ACC112 (cell line): Measurements from ENCODE around the gene ZNF219.
"Not testable (repeated sequence)": the region's sequence is repeated elsewhere in the genome, so short reads cannot be mapped to it uniquely, and the experiment has no call there.

ENCODE experiments used
- H2AFZ ChIP-seq: fragments of 200-600 bp; sonication (generic); one replicate; pipeline ENCODE4 v1.6.0; 2017; ENCODE audit warnings: antibody characterized with exemption, low read length; ENCODE audit not compliant: unreplicated experiment
- H3K27ac ChIP-seq: fragments of 200-600 bp; sonication (generic); 2 replicates; pipeline ENCODE4 v1.5.1; 2014; ENCODE audit warnings: low read depth, mild to moderate bottlenecking, antibody characterized with exemption, low read length, moderate library complexity
- H3K27me3 ChIP-seq: fragments of 200-600 bp; sonication (generic); 2 replicates; pipeline ENCODE4 v1.6.1; 2014; ENCODE audit warnings: mild to moderate bottlenecking, antibody characterized with exemption, low read length, moderate library complexity, mixed read lengths; ENCODE audit not compliant: insufficient read depth
- H3K36me3 ChIP-seq: fragments of 200-600 bp; sonication (generic); 2 replicates; pipeline ENCODE4 v1.6.1; 2016; ENCODE audit warnings: mild to moderate bottlenecking, antibody characterized with exemption, low read length, moderate library complexity, mixed read lengths; ENCODE audit not compliant: insufficient read depth
- H3K4me1 ChIP-seq: fragments of 200-600 bp; sonication (generic); one replicate; pipeline ENCODE4 v1.6.1; 2016; ENCODE audit warnings: low read length, mixed read lengths; ENCODE audit not compliant: insufficient read depth, unreplicated experiment, control insufficient read depth
- H3K4me3 ChIP-seq: fragments of 200-600 bp; sonication (generic); 2 replicates; pipeline ENCODE4 v1.5.1; 2014; ENCODE audit warnings: mild to moderate bottlenecking, low read depth, low read length
- H3K79me2 ChIP-seq: fragments of 200-600 bp; sonication (generic); one replicate; pipeline ENCODE4 v1.6.0; 2016; ENCODE audit warnings: low read length; ENCODE audit not compliant: control insufficient read depth, unreplicated experiment, insufficient read depth

ZNF219 gene

DNA sequence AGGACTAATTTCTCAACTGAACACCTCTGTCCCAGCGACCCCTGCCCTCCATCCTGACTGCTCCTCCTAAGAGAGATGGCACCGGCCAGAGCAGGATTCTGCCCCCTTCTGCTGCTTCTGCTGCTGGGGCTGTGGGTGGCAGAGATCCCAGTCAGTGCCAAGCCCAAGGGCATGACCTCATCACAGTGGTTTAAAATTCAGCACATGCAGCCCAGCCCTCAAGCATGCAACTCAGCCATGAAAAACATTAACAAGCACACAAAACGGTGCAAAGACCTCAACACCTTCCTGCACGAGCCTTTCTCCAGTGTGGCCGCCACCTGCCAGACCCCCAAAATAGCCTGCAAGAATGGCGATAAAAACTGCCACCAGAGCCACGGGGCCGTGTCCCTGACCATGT, 55.5 kb downstream of the ZNF219 start:
- peaks cover 10% of the 10 kb centered on the region for H3K4me1 ChIP-seq
- no peak overlapping the region for H3K27ac ChIP-seq

DNA sequence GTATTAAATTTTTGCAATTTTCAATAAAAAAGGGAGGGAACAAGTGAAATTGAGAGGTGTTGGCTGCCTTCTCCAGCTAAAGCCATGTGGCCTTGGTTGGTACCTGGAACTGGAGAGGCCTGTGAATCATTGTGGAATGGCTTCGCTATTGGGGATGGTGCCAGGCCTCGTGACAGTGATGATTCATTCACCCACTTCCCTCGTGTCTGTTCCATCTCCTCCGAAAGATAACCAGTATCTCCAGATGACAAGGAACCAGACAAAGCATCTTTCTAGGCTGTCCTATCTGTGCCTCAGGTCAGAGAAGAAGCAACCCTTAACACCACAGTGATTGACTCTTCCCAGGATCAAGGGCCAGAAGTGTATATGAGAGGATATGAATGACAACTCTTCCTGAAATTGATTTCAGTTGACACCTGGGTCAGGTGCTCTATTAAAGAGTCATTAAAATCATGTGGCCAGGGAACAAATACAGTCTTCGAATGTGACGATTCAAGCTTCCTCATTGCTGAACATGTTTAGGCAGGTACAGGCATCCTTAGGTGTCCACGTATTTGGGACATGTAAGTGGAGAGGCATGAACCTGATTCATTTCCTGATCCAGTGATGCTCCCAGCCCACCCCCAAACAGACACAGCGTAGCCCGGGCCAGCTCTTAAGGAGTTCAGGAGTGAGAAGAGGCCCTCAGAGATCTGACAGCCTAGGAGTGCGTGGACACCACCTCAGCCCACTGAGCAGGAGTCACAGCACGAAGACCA, 56.6 kb downstream of the ZNF219 start, which contains the start of gene RNASE7:
RNASE7 (plus strand) TSS at position 687 of the 758 bp plus-strand sequence. CDS start 631 bp downstream, outside the sequence.
- Histone ChIP-seq H3K4me3 (no peak within 1 kb of the TSS), H3K36me3 (no peaks in the 10 kb centered on the region), H3K27me3 (peaks cover 6% of the 10 kb centered on the region), H3K79me2 (no peaks in the 10 kb centered on the region), H3K4me1 (peaks cover 10% of the 10 kb centered on the region), H2AFZ (no peak within 1 kb of the TSS), H3K27ac (no peak within 1 kb of the TSS)

More for the DNA sequence above, 55.5 kb downstream of the ZNF219 start:
- H3K27me3 ChIP-seq: no peaks in the 10 kb centered on the region; the same call in 1 of the 2 replicates
- H2AFZ ChIP-seq: no peak overlapping the region
- no peak overlapping the region for H3K4me3 ChIP-seq
- no peaks in the 10 kb centered on the region for H3K36me3 ChIP-seq
- H3K79me2 ChIP-seq: no peaks in the 10 kb centered on the region

DNA sequence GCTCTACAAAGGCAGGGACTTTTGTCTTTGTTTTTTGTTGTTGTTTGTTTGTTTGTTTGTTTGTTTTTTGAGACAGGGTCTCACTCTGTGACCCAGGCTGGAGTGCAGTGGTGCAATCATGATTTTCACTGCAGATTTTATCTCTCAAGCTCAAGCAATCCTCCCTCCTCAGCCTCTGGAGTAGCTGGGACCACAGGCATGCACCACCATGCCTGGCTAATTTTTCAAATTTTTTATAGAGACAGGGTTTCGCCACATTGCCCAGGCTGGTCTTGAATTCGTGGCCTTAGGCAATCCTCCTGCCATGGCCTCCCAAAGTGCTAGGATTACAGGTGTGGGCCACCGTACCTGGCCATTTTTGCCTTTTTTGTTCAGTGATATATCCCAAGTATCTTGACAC, 57.5 kb downstream of the ZNF219 start:
- H3K27me3 ChIP-seq: peaks cover 14% of the 10 kb centered on the region
- H3K4me3 ChIP-seq, H3K4me1 ChIP-seq, H2AFZ ChIP-seq, H3K36me3 ChIP-seq, H3K27ac ChIP-seq, H3K79me2 ChIP-seq: not testable (repeated sequence)

GRCh38 chr14:21040370-21040925, 58.0 kb downstream of the ZNF219 start:
- Histone ChIP-seq H3K27ac (no peak overlapping the region), H3K79me2 (no peaks in the 10 kb centered on the region), H3K27me3 (peaks cover 17% of the 10 kb centered on the region), H2AFZ (no peak overlapping the region), H3K4me1 (peaks cover 10% of the 10 kb centered on the region), H3K4me3 (no peak overlapping the region), H3K36me3 (no peaks in the 10 kb centered on the region)
